ENCODE results near the gene FBXL19.
A peak's percentile ranks its signal among the peaks of the same experiment; 100 is the strongest.

GRCh38 chr16:30977502-30977901 is 54.1 kb downstream of the FBXL19 start:
- TF ChIP-seq, protein P1, sequence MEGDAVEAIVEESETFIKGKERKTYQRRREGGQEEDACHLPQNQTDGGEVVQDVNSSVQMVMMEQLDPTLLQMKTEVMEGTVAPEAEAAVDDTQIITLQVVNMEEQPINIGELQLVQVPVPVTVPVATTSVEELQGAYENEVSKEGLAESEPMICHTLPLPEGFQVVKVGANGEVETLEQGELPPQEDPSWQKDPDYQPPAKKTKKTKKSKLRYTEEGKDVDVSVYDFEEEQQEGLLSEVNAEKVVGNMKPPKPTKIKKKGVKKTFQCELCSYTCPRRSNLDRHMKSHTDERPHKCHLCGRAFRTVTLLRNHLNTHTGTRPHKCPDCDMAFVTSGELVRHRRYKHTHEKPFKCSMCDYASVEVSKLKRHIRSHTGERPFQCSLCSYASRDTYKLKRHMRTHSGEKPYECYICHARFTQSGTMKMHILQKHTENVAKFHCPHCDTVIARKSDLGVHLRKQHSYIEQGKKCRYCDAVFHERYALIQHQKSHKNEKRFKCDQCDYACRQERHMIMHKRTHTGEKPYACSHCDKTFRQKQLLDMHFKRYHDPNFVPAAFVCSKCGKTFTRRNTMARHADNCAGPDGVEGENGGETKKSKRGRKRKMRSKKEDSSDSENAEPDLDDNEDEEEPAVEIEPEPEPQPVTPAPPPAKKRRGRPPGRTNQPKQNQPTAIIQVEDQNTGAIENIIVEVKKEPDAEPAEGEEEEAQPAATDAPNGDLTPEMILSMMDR (conservative IDR thresholded peaks at IDR 0.05), result peak; percentile 54
- no peak for TF ChIP-seq EZH2 (IDR thresholded peaks at IDR 0.05; ENCODE audit: low read depth)
